NCI-H774 (cell line): Measurements from ENCODE around the gene CADM2.

Source experiments
- DNase-seq: peaks from one replicate; lab custom pipeline; 2025; lab: John Stamatoyannopoulos, UW

CADM2 gene

GRCh38 chr3:84984429-84984828, 25.6 kb downstream of the CADM2 start:
- no peak for DNase-seq

DNA sequence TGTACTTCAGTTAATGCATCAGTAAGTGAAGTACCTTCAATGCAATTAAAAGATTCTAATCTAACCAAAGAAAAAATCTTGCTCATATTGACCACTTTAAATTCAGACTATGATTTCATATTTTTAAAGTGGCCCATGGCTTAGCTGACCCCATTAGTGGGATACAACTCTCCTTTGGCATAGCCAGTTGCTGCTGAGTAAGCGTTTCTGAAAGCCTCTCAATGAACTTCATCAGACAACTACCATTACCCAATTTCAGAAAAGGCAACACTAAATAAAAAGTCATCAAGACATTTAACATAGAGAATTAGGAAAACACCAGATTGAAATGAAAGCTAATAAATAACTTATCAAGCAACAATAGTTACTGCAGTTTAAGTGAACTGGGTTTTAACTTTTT, 27.0 kb downstream of the CADM2 start:
- DNase-seq, result no peak

DNA sequence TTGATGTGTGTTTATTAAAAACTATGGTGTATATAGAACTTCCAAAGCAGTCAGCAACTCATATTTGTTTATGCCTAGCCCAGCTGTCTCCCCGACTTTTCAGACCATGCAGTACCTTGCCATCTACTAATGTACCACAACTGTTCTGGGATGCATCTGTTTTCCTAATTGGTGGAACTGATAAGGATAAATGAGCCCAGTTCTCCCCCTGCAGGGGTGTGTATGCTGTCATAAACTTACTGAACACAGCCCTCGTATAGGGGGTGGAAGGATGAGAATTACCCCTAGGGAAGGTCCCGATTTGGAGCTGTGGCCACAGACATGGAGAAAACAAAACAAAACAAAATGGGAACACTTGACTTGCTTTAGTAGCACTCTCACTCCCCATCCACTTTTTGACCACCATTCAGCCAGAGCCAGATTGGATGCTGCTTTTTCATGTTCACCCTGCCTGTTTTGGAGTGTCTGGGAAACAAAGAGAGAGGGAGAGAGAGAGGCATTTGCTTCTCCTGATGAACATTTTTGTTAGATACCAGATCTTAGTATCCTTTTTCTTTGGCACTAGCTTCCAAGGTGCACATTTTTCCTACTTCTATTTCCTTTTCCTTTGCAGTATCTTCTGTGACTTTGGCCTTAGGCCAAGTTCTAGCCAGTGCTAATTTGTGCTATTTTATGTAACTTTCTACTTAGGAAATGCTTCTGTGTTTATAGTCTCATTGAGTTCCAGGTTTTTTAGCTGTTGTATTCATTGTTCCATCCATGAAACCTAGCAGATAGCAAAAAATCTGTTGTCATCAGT, 29.1 kb downstream of the CADM2 start:
- no peak for DNase-seq

GRCh38 chr3:84989102-84989501, 30.3 kb downstream of the CADM2 start:
- no peak for DNase-seq

DNA sequence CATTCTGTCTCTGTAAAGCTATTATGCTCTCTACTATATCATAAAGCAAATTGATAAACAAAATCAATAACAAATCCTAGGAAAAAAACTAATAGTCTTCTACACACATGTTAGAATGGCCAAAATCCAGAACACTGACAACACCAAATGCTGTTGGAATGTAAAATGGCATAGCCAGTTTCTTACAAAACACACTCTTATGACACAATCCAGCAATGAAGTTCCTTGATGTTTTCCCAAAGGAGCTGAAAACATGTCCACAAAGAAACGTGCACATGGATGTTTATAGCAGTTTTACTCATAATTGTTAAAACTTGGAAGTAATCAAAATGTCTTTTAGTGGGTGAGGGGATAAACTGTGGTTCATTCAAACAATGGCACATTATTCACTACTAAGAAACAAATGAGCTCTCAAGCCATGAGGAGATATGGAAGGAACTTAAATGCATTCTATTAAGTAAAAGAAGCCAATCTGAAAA, 32.7 kb downstream of the CADM2 start:
- DNase-seq, result no peak

DNA sequence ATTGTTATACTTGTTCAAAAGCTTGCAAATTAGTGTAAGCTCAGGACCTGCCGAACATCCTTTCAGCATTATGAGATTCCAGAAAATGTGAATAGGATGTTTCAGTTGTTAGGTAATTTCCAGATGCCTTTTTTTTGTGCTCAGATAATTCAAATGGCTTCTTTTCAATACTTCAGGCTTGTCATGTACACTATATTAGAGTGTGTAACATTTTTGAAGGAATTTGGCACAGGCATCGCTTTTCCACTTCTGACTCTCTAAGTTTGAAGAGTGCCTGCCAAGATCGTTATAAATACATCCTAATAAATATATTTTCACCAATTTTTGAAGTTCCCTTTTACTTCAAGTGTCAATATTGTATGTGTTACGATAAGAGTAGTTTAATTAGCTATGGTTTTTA, 35.2 kb downstream of the CADM2 start:
- no peak for DNase-seq

- no peak for DNase-seq
These were observed 39.8 kb downstream of the CADM2 start for GRCh38 chr3:84998545-84998944.

DNA sequence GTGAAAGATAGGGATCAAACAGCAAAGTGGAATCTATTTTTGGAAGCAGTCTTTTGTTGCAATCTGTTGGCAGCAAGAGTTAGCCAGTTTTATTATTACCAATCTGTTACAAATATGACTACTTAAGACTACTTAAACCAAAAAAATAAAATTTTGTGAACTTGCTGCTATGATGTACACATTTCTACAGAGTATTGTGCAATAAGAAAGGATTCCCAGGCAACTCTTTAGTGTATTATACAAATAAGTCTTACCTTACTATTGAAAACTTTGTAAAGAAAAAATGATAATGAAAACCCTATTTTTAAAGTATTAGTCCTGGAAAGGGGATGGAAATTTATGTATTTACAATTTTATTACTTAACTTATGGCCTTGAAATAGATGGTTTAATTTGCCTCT, 44.7 kb downstream of the CADM2 start:
- DNase-seq, result no peak

DNA sequence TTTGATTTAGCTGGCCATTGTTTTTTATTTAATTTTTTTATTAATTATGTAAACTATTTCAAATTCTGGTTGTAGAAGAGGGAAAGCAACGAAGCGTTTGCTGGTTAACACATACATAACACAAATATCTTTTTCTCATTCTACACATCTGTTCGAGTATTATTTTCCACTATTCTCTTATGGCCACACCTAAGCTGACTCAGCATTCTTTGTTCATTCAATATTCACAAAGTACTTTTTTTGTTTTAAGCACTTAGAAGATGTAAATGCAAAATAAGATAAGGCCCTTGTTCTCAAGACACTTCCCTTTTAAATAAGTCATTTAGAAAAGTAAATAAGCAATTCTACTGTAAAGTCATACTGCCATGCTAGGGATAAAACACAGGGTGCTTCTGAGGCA, 45.4 kb downstream of the CADM2 start:
- no peak for DNase-seq

DNA sequence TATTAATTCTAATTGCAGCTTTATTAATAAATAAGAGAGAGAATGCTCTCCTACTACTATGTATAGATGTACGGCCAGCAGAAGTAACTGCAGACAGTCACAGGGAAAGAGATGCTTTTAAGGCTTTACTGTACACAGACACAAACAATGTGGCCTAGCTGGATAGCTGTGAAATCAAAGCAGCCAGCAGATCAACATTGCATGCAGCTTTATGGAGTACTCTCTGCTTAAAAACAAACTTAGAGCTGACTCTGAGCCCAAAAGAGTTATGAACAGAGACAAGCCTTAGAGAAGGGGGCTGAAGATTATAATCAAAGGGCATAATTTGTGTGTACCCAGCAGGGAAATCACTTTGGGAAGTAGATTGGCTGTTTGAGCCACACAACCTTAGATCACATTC, 47.2 kb downstream of the CADM2 start:
- no peak for DNase-seq

DNA sequence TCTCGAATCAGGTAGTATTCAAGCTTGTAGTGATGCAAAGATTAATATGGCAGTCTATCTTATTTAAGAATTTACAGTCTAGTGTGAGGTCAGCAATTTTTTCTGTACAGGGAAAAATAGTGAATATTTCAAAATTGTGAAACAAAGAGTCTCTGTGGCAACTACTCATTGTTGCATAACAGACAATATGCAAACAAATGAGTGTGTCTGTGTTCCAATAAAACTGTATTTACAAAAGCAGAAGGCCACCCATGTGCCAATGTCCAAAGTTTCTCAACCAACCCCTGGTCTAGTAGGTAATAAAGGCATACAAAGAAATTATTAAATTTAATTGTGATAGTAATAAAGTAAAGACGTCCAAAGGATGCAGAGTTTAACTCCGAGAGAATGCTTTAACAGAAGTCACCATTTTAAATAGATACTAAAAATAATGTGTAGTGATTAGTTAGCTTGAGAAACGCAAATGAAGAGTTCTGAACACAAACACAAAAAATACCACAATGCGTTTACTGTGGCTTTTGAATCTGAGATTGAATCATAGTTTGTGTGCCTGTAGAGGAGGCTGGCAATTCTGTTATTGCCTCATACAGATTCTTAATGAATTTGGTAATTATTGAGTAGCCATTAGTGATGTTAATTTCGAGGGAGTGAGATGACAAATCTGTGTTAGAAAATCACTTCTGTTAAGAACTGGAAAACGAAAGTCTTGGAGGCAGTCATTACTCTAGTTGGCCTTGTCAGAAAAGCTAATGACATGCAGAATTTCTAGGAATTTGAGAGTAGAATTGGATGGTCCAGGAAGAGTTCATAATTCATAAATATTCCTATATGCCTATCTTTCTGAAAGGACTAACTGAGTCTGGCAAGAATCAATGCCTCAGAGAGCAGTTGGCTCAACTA, 48.7 kb downstream of the CADM2 start:
- DNase-seq, result no peak

GRCh38 chr3:85020828-85021227, 62.0 kb downstream of the CADM2 start:
- no peak for DNase-seq

DNA sequence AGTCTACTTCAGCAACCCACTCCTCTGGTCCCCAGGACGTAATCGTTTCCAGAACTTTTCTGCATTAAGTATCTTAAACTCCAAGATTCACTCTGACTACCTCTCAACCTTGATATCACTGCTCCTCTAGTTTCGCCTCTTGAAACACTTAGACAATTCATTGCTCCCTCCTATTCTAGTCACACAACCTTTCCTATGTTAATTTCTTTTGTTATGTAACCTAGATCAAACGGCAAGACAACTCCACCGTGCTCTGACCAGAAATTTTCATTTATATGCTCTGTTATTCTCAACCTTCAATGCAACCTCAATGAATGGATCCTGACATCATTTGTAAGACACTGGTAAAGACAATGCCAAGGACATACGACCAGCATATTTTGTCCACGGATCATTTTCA, 71.3 kb downstream of the CADM2 start:
- no peak for DNase-seq

GRCh38 chr3:85037203-85037602, 78.4 kb downstream of the CADM2 start:
- no peak for DNase-seq

- DNase-seq, result no peak
These were observed 82.2 kb downstream of the CADM2 start for GRCh38 chr3:85041001-85041400.

GRCh38 chr3:85041562-85042055, 82.8 kb downstream of the CADM2 start:
- DNase-seq, result no peak

DNA sequence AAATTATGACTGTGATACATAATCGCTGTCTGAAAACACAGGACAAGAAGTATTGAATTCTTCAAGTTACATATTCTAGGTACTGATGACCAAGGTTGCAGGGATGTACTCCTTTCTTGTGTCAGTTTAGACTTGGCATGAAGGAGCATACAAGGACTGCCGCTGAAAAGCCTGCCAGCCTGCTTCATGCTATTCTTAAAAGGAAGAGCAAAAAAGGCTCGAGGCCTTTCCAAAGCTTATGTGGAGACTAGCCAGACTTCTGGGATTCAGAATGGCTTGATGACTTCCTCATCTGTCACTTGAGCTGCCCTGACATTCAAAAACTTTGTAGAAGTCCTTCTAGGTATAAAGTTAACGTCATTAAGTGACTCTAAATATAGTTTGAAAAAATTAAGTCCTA, 92.0 kb downstream of the CADM2 start:
- DNase-seq, result no peak

DNA sequence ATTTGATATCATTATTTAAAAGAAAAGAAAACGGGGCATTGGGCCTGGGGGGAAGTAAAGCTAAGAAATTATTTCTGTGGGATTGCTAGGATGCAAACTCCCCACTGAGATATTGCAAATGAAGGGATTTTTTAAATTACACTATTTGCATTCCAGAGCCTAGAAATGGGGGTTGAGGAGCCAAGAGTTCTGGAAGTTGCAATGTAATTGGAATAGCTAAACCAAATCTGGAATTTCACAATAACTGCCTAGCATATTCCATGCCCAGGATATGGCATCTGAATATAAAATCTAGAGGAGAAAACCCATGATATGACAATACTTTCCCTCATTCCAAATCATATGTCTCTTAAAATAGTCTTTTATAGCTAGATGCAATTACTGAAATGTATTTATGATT, 93.0 kb downstream of the CADM2 start:
- DNase-seq, result no peak

- DNase-seq, result no peak
These were observed 94.8 kb downstream of the CADM2 start for GRCh38 chr3:85053626-85054025.

- DNase-seq, result no peak
These were observed 95.8 kb downstream of the CADM2 start for GRCh38 chr3:85054579-85054978.

DNA sequence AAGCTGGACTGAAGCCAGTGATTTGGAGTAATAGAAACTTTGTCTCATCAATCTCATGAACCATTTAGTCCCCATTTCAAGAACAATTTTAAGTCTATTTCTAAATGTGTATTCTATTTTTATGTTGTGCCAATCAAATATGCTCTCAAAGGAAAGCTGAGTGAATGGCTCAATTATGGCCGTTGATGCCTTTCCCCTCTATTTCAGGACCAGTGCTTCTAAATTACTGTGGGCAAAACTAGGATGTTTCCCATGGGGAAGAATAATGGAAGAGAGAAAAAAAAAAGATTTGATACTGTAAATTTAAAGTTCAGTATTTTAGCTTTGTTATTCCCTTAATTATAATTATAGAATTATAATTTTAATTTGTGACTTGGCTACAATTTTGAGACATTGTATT, 110.1 kb downstream of the CADM2 start:
- no peak for DNase-seq

- no peak for DNase-seq
These were observed 115.2 kb downstream of the CADM2 start for GRCh38 chr3:85074003-85074402.

DNA sequence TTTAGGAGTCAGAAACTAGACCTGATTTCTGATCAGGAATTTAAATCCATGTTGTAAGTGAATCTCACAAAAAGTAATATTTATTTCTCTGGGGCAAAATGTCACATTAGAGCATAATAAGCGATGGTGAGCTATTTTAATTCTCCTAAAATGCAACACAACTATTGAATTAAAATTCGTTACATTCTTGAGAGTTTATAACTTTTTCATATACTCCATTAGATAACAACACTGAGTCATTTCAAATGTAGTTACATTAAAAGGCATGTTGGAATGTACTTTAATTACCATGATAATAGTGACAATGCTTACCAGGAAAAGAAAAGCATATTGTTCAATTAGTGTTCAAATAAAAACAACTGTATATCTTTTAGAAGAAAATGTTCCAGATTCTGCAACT, 116.9 kb downstream of the CADM2 start:
- DNase-seq, result no peak
